ENCODE measurements around the gene LIX1L. TPM values are rescaled to one million over a fixed set of nuclear protein-coding genes. Genes with fewer than 3 reads are reported as not detected.

LIX1L gene
- total RNA-seq, 6 experiments from 2014 or later, result 10.6 to 11.9 (median 11.0) TPM

DNA sequence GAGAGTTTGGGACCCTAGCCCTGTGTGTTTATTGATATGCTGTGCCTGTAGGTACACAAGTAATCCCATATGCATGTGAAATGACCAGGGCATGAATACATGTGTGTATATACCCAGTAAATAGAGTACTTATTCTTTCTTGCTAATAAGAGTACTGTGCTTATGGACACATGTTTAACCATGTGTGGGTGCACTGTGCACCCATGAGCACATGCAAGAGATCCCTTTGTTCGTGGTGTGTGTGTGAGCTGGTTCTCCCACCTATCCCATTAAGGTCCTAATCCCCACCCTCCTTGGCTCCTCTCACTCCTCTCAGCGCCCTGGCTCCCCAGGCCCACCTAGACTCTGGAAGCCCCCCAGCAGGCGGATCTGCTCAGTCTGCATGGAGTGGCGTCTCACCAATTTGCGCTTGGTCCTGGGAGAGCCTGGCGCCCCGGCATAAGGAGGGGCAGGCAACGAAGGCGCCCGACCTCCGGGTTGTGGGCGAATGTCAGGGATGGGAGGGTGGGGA is 2.2 kb upstream of the LIX1L start:
- Histone ChIP-seq H3K4me3 (peak overlapping the region; percentile 55 to 67 (median 64)), H3K36me3 (no peaks in the 10 kb centered on the region), H3K27me3 (no peaks in the 10 kb centered on the region), H3K4me1 (peaks cover 0 to 52% (median 14%) of the 10 kb centered on the region in 4 donors), H3K9me3 (no peaks in the 10 kb centered on the region), H3K27ac (peak overlapping the region; percentile 66 to 78 (median 77))
- no peak for ATAC-seq
- DNase-seq, result peak in 1 of 3 donors; percentile 54
- intact Hi-C loops (cut with DNase I), result no loop called here
- 8% methylated on average over 12 of the region's 12 CpGs for WGBS (ENCODE audit: insufficient coverage, low coverage, low lambda C conversion rate, missing lambda C conversion rate)
- TF ChIP-seq POLR2A (IDR thresholded peaks at IDR 0.05), result no peak
- TF ChIP-seq, protein P1, sequence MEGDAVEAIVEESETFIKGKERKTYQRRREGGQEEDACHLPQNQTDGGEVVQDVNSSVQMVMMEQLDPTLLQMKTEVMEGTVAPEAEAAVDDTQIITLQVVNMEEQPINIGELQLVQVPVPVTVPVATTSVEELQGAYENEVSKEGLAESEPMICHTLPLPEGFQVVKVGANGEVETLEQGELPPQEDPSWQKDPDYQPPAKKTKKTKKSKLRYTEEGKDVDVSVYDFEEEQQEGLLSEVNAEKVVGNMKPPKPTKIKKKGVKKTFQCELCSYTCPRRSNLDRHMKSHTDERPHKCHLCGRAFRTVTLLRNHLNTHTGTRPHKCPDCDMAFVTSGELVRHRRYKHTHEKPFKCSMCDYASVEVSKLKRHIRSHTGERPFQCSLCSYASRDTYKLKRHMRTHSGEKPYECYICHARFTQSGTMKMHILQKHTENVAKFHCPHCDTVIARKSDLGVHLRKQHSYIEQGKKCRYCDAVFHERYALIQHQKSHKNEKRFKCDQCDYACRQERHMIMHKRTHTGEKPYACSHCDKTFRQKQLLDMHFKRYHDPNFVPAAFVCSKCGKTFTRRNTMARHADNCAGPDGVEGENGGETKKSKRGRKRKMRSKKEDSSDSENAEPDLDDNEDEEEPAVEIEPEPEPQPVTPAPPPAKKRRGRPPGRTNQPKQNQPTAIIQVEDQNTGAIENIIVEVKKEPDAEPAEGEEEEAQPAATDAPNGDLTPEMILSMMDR (IDR thresholded peaks at IDR 0.05), result no peak

DNA sequence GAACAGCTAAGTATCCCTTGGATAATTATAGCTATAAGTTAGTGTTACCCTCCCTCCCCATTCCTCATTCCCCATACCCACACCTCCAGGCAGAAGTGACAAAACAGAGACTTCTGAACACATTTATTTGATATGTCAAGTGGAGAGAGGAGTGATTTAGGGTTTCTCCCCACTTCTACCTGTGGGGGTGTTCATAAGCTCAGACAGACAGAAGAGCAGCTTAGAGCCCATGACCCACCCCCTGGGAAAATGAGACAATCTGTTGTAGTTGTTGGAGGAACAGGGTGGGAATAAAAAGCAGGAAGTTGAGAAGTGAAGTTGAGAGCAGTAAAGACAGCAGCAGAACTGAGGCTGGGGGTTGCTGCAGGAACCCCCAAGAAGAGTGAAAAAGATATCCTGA is 1.5 kb upstream of the LIX1L start:
- TF ChIP-seq, protein P1 (IDR thresholded peaks at IDR 0.05), result no peak
- TF ChIP-seq POLR2A (IDR thresholded peaks at IDR 0.05), result no peak
- intact Hi-C loops (cut with DNase I), result no loop called here
- no peak for DNase-seq
- Histone ChIP-seq H3K9me3 (no peaks in the 10 kb centered on the region), H3K36me3 (no peaks in the 10 kb centered on the region), H3K4me3 (no peak overlapping the region), H3K27ac (no peak overlapping the region), H3K27me3 (no peaks in the 10 kb centered on the region), H3K4me1 (peaks cover 0 to 57% (median 17%) of the 10 kb centered on the region in 4 donors)
- ATAC-seq, result no peak

DNA sequence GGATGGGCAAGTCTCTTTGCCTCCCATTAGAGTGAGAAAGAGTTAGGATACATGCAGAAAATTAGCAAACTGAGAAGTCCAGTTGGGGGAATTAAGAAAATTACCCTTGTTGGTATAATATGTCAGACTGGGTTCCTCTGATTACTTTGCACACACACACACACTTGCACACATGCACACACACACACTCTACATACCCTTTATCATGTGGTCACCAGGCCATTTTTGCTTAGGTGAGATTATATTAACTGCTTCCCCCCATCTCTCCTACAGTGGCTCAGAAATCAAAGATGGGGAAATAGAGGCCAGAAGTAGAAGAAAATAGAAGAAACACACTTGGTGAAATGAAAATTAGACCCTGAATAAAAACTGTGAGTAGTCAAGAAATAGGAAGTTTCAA is 917 bp upstream of the LIX1L start:
- Histone ChIP-seq H3K4me1 (peaks cover 0 to 59% (median 18%) of the 10 kb centered on the region in 4 donors), H3K36me3 (no peaks in the 10 kb centered on the region), H3K27me3 (no peaks in the 10 kb centered on the region), H3K9me3 (no peaks in the 10 kb centered on the region), H3K4me3 (no peak overlapping the region), H3K27ac (no peak overlapping the region)
- DNase-seq (no peak), ATAC-seq (no peak)
- intact Hi-C loops (cut with DNase I), result no loop called here
- TF ChIP-seq POLR2A (IDR thresholded peaks at IDR 0.05), result no peak
- TF ChIP-seq, protein P1 (IDR thresholded peaks at IDR 0.05), result no peak

DNA sequence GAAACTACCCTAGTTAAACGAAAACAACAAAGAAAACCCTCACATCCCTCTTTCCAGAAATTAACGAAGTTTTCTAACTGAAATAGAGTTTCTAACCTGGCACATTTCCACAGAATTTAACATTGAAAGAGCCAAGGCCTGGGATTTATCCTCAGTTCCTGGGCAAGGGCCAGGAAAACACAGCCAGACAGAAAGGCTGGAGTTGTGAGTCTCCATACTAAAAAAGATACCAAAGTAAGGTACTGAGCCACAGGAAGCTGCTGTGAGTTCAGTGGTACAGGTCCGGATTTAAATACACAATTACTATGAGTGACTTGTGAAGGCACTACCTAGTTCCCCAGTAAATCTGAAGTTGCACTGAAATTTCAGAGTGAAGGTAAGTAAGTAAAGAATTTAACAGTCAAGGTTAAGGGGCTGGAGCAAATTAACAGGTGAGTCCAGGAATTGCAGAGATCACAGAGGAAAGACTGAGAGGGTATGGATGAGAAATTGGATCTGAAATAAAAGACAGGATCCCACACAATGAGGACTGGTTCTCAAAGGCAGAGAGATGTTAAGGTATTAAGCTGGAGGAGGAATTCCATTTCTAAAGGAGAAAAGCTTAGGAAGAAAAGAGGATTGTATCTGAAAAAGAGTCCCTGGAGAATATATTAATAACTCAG is 905 bp downstream of the LIX1L start:
- Histone ChIP-seq H3K9me3 (no peaks in the 10 kb centered on the region), H3K4me3 (peak overlapping the region; percentile 65 to 93 (median 65)), H3K4me1 (peaks cover 0 to 49% (median 17%) of the 10 kb centered on the region in 4 donors), H3K27ac (peak overlapping the region; percentile 78 to 97 (median 91)), H3K27me3 (no peaks in the 10 kb centered on the region), H3K36me3 (no peaks in the 10 kb centered on the region)
- no peak for TF ChIP-seq POLR2A (IDR thresholded peaks at IDR 0.05)
- TF ChIP-seq, protein P1 (IDR thresholded peaks at IDR 0.05), result no peak
- 0% methylated on average over 3 of the region's 3 CpGs for WGBS (ENCODE audit: insufficient coverage, low coverage, low lambda C conversion rate, missing lambda C conversion rate)
- intact Hi-C loops (cut with DNase I), result no loop called here
- ATAC-seq (no peak), DNase-seq (peak in 1 of 3 donors; percentile 66)

All from right lobe of liver (tissue), 6 donors.